Measurements from ENCODE around the gene KCTD15. TPM values are rescaled to one million over a fixed set of nuclear protein-coding genes. Genes with fewer than 3 reads are reported as not detected.

KCTD15 gene
- total and polyA plus RNA-seq, 4 donors, result 13.8 to 42.7 (median 30.5) TPM

DNA sequence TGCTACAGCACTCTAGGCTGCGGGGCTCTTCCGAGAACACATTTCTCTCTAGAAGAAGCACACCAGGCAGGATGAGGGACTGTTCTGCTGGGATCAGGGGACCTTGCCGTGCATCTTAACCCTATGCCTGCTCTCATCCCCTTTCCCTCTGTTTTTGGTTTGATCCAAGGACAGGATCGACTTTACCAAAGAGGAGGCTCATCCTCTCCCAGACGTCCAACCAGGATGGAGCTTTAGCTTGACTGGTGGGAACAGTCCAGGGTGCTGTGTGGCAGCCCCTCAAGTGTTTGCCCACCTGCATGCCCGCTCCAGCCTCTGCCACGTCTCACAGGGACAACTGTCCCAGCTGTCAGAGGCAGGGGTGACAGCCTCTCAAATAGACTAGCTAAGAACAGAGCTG is 42.3 kb upstream of the KCTD15 start:
- no peak for DNase-seq
- WGBS, 2 donors, result 63 to 76% methylated on average over 7 of the region's 7 CpGs
- ATAC-seq (ENCODE audit: insufficient read depth, low FRiP score), result no peak
- Histone ChIP-seq H3K36me3 (ENCODE audit: control insufficient read depth in 4 of 4, insufficient read depth in 4 of 4, low read length in 4 of 4) (no peaks in the 10 kb centered on the region), H3K9me3 (ENCODE audit: control insufficient read depth in 4 of 4, insufficient read depth in 3 of 4, low read length in 3 of 4) (no peaks in the 10 kb centered on the region), H3K27ac (ENCODE audit: low read depth in 1 of 2, low read length in 1 of 2) (no peak overlapping the region), H3K9ac (ENCODE audit: insufficient read depth in 1 of 2, low read length in 2 of 2) (no peak overlapping the region), H3K4me3 (no peak overlapping the region), H3K27me3 (ENCODE audit: control insufficient read depth in 3 of 3, insufficient read depth in 3 of 3, low read length in 2 of 3) (peaks cover 0 to 7% (median 0%) of the 10 kb centered on the region in 3 donors), H3K4me1 (ENCODE audit: control insufficient read depth in 5 of 5, insufficient read depth in 5 of 5, low read length in 5 of 5) (peaks cover 0 to 8% (median 0%) of the 10 kb centered on the region in 5 donors)
- TF ChIP-seq, protein P1, sequence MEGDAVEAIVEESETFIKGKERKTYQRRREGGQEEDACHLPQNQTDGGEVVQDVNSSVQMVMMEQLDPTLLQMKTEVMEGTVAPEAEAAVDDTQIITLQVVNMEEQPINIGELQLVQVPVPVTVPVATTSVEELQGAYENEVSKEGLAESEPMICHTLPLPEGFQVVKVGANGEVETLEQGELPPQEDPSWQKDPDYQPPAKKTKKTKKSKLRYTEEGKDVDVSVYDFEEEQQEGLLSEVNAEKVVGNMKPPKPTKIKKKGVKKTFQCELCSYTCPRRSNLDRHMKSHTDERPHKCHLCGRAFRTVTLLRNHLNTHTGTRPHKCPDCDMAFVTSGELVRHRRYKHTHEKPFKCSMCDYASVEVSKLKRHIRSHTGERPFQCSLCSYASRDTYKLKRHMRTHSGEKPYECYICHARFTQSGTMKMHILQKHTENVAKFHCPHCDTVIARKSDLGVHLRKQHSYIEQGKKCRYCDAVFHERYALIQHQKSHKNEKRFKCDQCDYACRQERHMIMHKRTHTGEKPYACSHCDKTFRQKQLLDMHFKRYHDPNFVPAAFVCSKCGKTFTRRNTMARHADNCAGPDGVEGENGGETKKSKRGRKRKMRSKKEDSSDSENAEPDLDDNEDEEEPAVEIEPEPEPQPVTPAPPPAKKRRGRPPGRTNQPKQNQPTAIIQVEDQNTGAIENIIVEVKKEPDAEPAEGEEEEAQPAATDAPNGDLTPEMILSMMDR (IDR thresholded peaks at IDR 0.05; ENCODE audit: control extremely low read depth, extremely low read depth), result no peak

DNA sequence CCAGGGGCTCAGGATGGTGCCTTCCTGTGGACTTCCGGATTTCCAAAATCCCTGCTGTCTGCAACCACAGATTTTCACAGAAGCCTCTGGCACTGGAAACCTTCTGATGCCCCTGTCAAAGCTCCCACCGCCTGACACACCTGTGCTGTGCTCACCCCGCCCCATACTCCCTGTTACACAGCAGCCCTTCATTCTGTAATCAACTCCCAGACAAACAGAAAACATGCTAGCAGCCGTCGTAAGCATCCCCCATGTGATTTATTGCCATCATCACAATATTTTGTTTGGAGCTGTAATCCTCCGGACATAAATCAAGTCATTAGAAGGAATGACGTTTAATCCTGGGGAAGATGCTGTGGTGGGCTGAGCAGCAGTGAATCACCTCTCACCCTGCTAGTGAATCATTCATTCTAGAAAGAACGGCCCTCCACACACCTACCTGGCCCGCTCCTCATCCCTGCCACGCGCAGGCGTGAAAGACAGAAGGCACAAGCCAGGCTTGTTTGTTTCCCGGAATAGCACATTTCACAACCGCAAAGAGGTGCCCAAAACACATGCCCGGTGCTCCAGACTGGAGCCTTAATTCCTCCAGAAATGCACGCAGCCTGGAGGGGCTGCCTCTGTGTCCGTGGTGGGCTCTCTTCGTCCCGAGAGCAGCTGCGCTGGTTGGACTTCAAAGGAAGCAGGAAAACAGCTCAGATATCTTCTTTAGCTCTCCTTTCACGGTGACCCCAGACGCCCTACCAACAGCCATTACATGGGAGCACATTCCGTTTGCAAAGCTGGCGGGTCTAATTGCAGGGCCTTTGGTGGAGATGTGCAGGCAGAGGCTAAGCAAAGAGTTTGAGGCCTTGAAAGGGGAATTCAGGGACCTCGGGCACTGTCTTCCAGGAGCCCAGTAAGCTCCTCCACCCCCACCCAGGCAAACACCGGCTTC is 41.3 kb upstream of the KCTD15 start:
- H3K9me3 ChIP-seq (ENCODE audit: control insufficient read depth in 4 of 4, insufficient read depth in 3 of 4, low read length in 3 of 4), result no peaks in the 10 kb centered on the region
- ATAC-seq (ENCODE audit: insufficient read depth, low FRiP score) (no peak), DNase-seq (no peak)
- H3K36me3 ChIP-seq (ENCODE audit: control insufficient read depth in 4 of 4, insufficient read depth in 4 of 4, low read length in 4 of 4), result no peaks in the 10 kb centered on the region
- peaks cover 0 to 8% (median 0%) of the 10 kb centered on the region in 5 donors for H3K4me1 ChIP-seq (ENCODE audit: control insufficient read depth in 5 of 5, insufficient read depth in 5 of 5, low read length in 5 of 5)
- WGBS, 2 donors, result 63 to 76% methylated on average over 26 of the region's 26 CpGs
- TF ChIP-seq, protein P1 (IDR thresholded peaks at IDR 0.05; ENCODE audit: control extremely low read depth, extremely low read depth), result no peak
- H3K27me3 ChIP-seq (ENCODE audit: control insufficient read depth in 3 of 3, insufficient read depth in 3 of 3, low read length in 2 of 3), result peaks cover 0 to 7% (median 0%) of the 10 kb centered on the region in 3 donors
- H3K9ac ChIP-seq (ENCODE audit: insufficient read depth in 1 of 2, low read length in 2 of 2), result no peak overlapping the region
- no peak overlapping the region for H3K27ac ChIP-seq (ENCODE audit: low read depth in 1 of 2, low read length in 1 of 2)
- no peak overlapping the region for H3K4me3 ChIP-seq

DNA sequence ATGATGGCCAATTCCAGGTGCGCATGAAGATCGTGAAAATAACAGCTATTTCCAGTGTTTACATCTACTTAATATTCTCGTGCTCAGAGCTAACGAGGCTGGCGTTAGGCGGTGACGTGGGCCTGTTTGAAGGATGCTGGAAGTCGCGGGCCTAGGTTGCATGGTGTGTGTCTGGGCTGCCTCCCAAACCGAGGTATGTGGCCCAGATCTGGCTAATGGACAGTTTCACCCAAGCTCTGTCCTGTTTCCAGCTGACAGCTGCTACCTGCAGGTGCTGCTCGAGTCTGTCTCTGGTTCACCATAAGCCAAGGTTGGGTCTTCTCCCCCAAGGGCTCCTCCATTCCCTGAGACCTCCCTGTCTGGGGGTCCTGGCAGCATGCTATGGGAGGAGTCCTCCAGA is 40.5 kb upstream of the KCTD15 start:
- no peak for ATAC-seq (ENCODE audit: insufficient read depth, low FRiP score)

More for the DNA sequence above, 40.5 kb upstream of the KCTD15 start:
- H3K4me1 ChIP-seq (ENCODE audit: control insufficient read depth in 5 of 5, insufficient read depth in 5 of 5, low read length in 5 of 5), result peaks cover 0 to 8% (median 0%) of the 10 kb centered on the region in 5 donors
- WGBS, 2 donors, result 85 to 88% methylated on average over 11 of the region's 11 CpGs
- H3K36me3 ChIP-seq (ENCODE audit: control insufficient read depth in 4 of 4, insufficient read depth in 4 of 4, low read length in 4 of 4), result no peaks in the 10 kb centered on the region
- no peak overlapping the region for H3K27ac ChIP-seq (ENCODE audit: low read depth in 1 of 2, low read length in 1 of 2)
- no peak overlapping the region for H3K4me3 ChIP-seq
- DNase-seq, result no peak
- H3K27me3 ChIP-seq (ENCODE audit: control insufficient read depth in 3 of 3, insufficient read depth in 3 of 3, low read length in 2 of 3), result peaks cover 0 to 7% (median 0%) of the 10 kb centered on the region in 3 donors
- H3K9me3 ChIP-seq (ENCODE audit: control insufficient read depth in 4 of 4, insufficient read depth in 3 of 4, low read length in 3 of 4), result no peaks in the 10 kb centered on the region
- H3K9ac ChIP-seq (ENCODE audit: insufficient read depth in 1 of 2, low read length in 2 of 2), result no peak overlapping the region
- TF ChIP-seq, protein P1 (IDR thresholded peaks at IDR 0.05; ENCODE audit: control extremely low read depth, extremely low read depth), result no peak

Measured in lung (tissue), 12 donors.